Measurements from ENCODE around the gene IGF1R.

- TF ChIP-seq, protein P1, sequence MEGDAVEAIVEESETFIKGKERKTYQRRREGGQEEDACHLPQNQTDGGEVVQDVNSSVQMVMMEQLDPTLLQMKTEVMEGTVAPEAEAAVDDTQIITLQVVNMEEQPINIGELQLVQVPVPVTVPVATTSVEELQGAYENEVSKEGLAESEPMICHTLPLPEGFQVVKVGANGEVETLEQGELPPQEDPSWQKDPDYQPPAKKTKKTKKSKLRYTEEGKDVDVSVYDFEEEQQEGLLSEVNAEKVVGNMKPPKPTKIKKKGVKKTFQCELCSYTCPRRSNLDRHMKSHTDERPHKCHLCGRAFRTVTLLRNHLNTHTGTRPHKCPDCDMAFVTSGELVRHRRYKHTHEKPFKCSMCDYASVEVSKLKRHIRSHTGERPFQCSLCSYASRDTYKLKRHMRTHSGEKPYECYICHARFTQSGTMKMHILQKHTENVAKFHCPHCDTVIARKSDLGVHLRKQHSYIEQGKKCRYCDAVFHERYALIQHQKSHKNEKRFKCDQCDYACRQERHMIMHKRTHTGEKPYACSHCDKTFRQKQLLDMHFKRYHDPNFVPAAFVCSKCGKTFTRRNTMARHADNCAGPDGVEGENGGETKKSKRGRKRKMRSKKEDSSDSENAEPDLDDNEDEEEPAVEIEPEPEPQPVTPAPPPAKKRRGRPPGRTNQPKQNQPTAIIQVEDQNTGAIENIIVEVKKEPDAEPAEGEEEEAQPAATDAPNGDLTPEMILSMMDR (IDR thresholded peaks at IDR 0.05) = no peak
- TF ChIP-seq POLR2A (IDR thresholded peaks at IDR 0.05) = no peak
These were observed 84.8 kb downstream of the IGF1R start for GRCh38 chr15:98733098-98733497.
